GM12865 (cell line): Measurements from ENCODE around the gene SLC6A19.

Experiments used
- DNase-seq: peaks from one replicate; pipeline ENCODE4 v3.0.0; 2010; ENCODE audit warnings: low read depth
- H3K4me3 ChIP-seq: 2 replicates; pipeline ENCODE4 v1.5.1; 2011; ENCODE audit warnings: mild to moderate bottlenecking, low read depth, low read length, control low read depth
- TF ChIP-seq, protein P1 (sequence below): IDR thresholded peaks from 2 replicates; pipeline ENCODE4 v1.5.1; 2011; ENCODE audit warnings: low read length, control low read depth, low read depth, inconsistent platforms; ENCODE audit not compliant: insufficient read depth; ENCODE audit errors: missing control alignments

SLC6A19 gene

GRCh38 chr5:1244976-1245375, 43.6 kb downstream of the SLC6A19 start:
- no peak for DNase-seq
- TF ChIP-seq, protein P1, sequence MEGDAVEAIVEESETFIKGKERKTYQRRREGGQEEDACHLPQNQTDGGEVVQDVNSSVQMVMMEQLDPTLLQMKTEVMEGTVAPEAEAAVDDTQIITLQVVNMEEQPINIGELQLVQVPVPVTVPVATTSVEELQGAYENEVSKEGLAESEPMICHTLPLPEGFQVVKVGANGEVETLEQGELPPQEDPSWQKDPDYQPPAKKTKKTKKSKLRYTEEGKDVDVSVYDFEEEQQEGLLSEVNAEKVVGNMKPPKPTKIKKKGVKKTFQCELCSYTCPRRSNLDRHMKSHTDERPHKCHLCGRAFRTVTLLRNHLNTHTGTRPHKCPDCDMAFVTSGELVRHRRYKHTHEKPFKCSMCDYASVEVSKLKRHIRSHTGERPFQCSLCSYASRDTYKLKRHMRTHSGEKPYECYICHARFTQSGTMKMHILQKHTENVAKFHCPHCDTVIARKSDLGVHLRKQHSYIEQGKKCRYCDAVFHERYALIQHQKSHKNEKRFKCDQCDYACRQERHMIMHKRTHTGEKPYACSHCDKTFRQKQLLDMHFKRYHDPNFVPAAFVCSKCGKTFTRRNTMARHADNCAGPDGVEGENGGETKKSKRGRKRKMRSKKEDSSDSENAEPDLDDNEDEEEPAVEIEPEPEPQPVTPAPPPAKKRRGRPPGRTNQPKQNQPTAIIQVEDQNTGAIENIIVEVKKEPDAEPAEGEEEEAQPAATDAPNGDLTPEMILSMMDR: no peak
- H3K4me3 ChIP-seq: no peak overlapping the region

- DNase-seq: no peak
- TF ChIP-seq, protein P1: no peak
- H3K4me3 ChIP-seq: no peak overlapping the region
Measured at GRCh38 chr5:1245905-1246576, 44.6 kb downstream of the SLC6A19 start.

DNA sequence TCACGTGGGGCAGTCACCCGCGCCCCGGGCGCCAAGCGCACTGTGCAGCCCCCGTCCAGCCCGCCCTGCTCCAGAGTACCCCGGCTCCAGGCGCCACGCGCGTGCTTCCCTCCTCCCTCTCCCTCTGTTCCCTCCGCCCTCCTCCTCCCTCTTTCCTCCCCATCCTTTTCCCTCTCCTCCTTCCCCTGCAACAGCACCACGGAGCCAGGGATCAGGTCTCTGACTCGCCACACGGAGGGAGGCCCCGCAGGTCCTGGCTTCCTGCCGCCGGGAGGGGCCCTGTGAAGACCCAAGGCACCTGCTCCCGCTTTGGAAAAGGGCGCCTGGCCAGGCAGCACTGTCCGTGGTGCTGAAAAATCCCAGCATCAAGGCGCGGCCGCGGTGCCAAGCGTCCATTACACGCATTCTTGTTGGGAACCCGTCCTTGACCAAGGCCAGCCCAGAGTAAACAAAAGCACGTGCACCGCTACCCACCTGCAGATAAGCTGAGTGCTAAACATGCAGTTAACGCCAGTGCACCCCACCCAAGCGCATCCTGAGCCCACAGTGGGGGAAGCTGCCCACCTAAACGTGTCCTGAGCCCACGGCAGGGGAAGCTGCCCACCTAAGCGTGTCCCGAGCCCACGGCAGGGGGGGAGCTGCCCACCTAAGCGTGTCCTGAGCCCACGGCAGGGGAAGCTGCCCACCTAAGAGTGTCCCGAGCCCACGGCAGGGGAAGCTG, 45.5 kb downstream of the SLC6A19 start:
- TF ChIP-seq, protein P1: no peak
- DNase-seq: peak; percentile 20
- no peak overlapping the region for H3K4me3 ChIP-seq

DNA sequence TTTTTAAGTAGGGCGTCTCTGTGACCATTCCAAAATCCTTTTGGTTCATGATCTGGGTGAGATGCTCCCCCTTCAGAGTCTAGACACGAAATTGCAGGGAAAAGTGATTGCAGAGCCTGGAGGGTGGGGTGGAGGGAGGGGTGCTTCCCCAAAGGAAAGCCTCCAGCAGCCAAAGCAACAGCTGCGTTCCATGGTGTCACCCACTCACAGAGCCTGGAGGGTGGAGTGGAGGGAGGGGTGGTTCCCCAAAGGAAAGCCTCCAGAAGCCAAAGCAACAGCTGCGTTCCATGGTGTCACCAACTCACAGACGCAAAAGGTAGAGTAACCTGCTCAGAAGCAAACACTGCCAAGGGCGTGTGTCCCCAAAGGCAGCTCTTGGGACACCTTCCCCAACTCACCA, 46.4 kb downstream of the SLC6A19 start:
- TF ChIP-seq, protein P1: no peak
- H3K4me3 ChIP-seq: no peak overlapping the region
- no peak for DNase-seq

GRCh38 chr5:1249366-1250280, 48.2 kb downstream of the SLC6A19 start:
- no peak for DNase-seq
- TF ChIP-seq, protein P1: no peak
- no peak overlapping the region for H3K4me3 ChIP-seq

- DNase-seq: no peak
- H3K4me3 ChIP-seq: no peak overlapping the region
- TF ChIP-seq, protein P1: no peak
Measured at GRCh38 chr5:1251678-1252580, 50.5 kb downstream of the SLC6A19 start.
